D721Med (cell line): Measurements from ENCODE around the gene NCAPG2.
A peak's percentile ranks its signal among the peaks of the same experiment; 100 is the strongest.

Experiments used
- DNase-seq: peaks from one replicate; pipeline ENCODE4 v3.0.0; 2011; ENCODE audit warnings: low spot score; ENCODE audit not compliant: insufficient read length
- FAIRE-seq: peaks from 2 replicates; lab custom pipeline; 2011; peaks lifted over from hg19 to GRCh38; lab: Jason Lieb, UNC
- CTCF ChIP-seq: IDR thresholded peaks from 2 replicates; pipeline ENCODE4 v1.5.1; 2012; ENCODE audit warnings: mild to moderate bottlenecking, control low read depth; ENCODE audit not compliant: insufficient read depth; ENCODE audit errors: missing control alignments

NCAPG2 gene, protein sequence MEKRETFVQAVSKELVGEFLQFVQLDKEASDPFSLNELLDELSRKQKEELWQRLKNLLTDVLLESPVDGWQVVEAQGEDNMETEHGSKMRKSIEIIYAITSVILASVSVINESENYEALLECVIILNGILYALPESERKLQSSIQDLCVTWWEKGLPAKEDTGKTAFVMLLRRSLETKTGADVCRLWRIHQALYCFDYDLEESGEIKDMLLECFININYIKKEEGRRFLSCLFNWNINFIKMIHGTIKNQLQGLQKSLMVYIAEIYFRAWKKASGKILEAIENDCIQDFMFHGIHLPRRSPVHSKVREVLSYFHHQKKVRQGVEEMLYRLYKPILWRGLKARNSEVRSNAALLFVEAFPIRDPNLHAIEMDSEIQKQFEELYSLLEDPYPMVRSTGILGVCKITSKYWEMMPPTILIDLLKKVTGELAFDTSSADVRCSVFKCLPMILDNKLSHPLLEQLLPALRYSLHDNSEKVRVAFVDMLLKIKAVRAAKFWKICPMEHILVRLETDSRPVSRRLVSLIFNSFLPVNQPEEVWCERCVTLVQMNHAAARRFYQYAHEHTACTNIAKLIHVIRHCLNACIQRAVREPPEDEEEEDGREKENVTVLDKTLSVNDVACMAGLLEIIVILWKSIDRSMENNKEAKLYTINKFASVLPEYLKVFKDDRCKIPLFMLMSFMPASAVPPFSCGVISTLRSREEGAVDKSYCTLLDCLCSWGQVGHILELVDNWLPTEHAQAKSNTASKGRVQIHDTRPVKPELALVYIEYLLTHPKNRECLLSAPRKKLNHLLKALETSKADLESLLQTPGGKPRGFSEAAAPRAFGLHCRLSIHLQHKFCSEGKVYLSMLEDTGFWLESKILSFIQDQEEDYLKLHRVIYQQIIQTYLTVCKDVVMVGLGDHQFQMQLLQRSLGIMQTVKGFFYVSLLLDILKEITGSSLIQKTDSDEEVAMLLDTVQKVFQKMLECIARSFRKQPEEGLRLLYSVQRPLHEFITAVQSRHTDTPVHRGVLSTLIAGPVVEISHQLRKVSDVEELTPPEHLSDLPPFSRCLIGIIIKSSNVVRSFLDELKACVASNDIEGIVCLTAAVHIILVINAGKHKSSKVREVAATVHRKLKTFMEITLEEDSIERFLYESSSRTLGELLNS

DNA sequence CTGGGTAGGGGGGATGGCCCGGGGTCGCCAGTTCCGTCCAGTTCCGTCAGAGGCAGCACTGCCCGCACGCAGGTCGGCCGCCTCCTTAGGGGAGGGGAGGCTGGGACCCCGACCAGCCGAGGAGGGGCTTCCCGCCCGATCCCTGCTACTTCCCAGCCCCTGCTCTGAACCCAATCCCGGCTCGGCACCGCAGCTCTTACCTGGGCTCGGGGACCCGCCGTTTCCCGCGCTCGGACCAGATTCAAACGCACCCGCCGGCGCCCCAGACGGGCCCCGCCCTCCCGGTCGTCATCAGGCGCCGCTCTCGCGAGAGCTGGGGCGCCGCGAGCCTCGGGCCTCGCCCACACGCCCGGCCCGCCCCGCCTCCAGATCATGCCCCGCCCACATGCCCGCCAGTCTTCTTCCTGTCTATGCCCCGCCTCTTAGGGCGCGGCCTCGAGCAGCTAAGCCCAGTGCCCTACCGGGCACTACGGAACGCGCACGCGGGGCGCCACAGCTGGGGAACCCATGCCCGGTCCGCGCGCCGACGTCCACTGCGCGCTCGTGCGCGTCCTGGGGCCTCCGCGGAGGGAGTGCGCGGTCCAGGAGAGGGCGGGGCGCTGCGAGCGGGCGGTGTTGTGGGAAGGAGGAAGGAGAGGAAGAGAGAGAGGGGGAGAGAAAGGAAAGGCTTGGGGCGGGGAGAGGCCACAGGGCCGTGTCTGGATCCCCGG, at the start of gene NCAPG2:
NCAPG2 (minus strand) TSS at position 281 of the 710 bp plus-strand sequence. CDS start 2,905 bp downstream, outside the sequence.
- FAIRE-seq (no peak), DNase-seq (peak; percentile 95)
- no peak for TF ChIP-seq CTCF

GRCh38 chr7:158753900-158754299, 49.3 kb upstream of the NCAPG2 start:
- FAIRE-seq (no peak), DNase-seq (no peak)
- no peak for TF ChIP-seq CTCF

GRCh38 chr7:158751751-158752150, 47.1 kb upstream of the NCAPG2 start:
- FAIRE-seq (no peak), DNase-seq (no peak)
- no peak for TF ChIP-seq CTCF

DNA sequence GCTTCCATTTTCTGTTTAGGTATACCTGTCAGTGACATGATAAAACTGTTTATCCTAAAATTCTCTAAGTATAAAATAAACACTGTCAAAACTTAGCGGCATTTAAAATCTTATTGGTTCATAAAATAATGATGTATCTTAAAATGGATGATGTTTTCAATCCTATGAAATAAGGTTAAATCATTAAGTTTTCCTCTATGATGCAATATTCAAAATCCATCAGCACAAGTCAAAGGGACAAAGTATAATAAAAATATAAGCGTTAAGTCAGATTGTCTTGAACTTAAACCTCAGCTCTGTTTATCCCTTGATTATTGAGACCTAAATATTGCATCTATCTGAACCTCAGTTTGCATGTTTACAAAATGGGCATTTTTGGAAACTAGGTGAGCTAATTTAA, 46.6 kb upstream of the NCAPG2 start:
- no peak for DNase-seq

DNA sequence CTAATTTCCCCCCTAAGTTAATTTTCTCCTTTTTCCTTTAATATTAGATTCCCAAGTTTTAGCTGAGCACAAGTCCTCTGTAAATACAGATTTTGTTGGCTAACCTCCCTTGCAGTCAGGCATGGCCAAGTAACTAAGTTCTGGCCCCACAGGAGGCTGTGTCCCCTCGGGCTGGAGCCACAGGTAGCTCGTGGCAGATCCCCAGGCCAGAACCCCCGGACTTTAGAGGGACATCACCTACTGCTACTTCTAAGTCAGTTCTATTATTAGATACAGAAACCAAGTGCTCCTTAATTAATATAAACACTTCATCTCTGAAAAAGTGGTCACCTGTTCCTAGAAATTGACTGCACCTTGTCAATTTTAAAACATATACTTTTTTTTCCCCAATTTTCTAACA, 46.1 kb upstream of the NCAPG2 start:
- DNase-seq, result no peak
- no peak for FAIRE-seq
- TF ChIP-seq CTCF, result no peak

More for the DNA sequence above, 46.6 kb upstream of the NCAPG2 start:
- no peak for FAIRE-seq
- no peak for TF ChIP-seq CTCF

GRCh38 chr7:158749396-158749795, 44.8 kb upstream of the NCAPG2 start:
- TF ChIP-seq CTCF, result no peak
- DNase-seq (no peak), FAIRE-seq (no peak)
